ENCODE results near the gene FAM3A. TPM values are rescaled to one million over a fixed set of nuclear protein-coding genes. Genes with fewer than 3 reads are reported as not detected.
"Not testable (repeated sequence)": the region's sequence is repeated elsewhere in the genome, so short reads cannot be mapped to it uniquely, and the experiment has no call there.

FAM3A gene
- total RNA-seq, 1 experiment from 2014 or later: 69.2 TPM

GRCh38 chrX:154552112-154552806 lies 36.2 kb upstream of the FAM3A start:
- H3K9ac ChIP-seq (ENCODE audit: low read length); H3K27me3 ChIP-seq (ENCODE audit: low read length); intact Hi-C loops (cut with micrococcal nuclease); BruUV-seq (replicated peaks); H3K4me3 ChIP-seq (ENCODE audit: low read length); H3K9me2 ChIP-seq (replicated peaks; ENCODE audit: low read length); H3K4me2 ChIP-seq (ENCODE audit: low read length); ATAC-seq; CTCF ChIA-PET; POLR2A ChIA-PET (ENCODE audit: unreplicated experiment); H2AFZ ChIP-seq (ENCODE audit: low read length); H4K20me1 ChIP-seq (ENCODE audit: low read length); H3K27ac ChIP-seq (ENCODE audit: low read length); H3F3A ChIP-seq (ENCODE audit: low read length, unreplicated experiment); H3K36me3 ChIP-seq (ENCODE audit: low read depth, low read length); H3K9me3 ChIP-seq (ENCODE audit: low read length); DNase-seq: not testable (repeated sequence)
- Histone ChIP-seq H3K4me1 (ENCODE audit: insufficient read depth, low read length) (peaks cover 13% of the 10 kb centered on the region; the same call in 1 of the 2 replicates), H3K79me2 (ENCODE audit: low read length) (peaks cover 57% of the 10 kb centered on the region)

DNA sequence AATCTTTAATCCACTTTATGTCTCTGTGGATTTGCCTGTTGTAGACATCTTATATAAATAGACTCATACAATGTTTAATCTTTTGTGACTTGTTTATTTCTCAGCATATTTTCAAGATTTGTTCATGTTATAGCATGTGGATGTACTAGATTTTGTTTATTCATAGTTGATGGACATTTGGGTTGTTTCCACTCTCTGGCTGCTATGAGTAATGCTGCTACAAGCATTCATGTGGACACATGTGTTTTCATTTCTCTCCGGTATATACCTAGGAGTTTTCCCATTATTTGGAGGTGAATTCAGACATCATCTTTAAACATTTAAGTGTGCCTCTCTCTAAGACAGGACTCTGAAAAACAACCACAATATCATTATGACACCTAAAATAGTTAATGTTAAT lies 33.7 kb upstream of the FAM3A start:
- Histone ChIP-seq H3K4me2 (ENCODE audit: low read length) (peak overlapping the region; percentile 88), H3K9me3 (ENCODE audit: low read length) (no peaks in the 10 kb centered on the region), H3K9ac (ENCODE audit: low read length) (no peak overlapping the region), H3K27me3 (ENCODE audit: low read length) (no peaks in the 10 kb centered on the region), H3F3A (ENCODE audit: low read length, unreplicated experiment) (no peaks in the 10 kb centered on the region), H3K79me2 (ENCODE audit: low read length) (peaks cover 75% of the 10 kb centered on the region), H3K27ac (ENCODE audit: low read length) (no peak overlapping the region), H3K9me2 (replicated peaks; ENCODE audit: low read length) (no peaks in the 10 kb centered on the region), H3K4me1 (ENCODE audit: insufficient read depth, low read length) (peaks cover 26% of the 10 kb centered on the region), H3K36me3 (ENCODE audit: low read depth, low read length) (peaks cover 2% of the 10 kb centered on the region; the same call in 1 of the 2 replicates), H3K4me3 (ENCODE audit: low read length) (peak overlapping the region; percentile 6; the same call in 1 of the 2 replicates), H4K20me1 (ENCODE audit: low read length) (no peaks in the 10 kb centered on the region), H2AFZ (ENCODE audit: low read length) (no peak overlapping the region)
- DNase-seq (peak; percentile 8), ATAC-seq (no peak)
- no TSS peak for BruUV-seq (replicated peaks)
- ChIA-PET CTCF (no interaction called here), POLR2A (ENCODE audit: unreplicated experiment) (no interaction called here)
- intact Hi-C loops (cut with micrococcal nuclease): no loop called here
- TF ChIP-seq EZH2 (IDR thresholded peaks at IDR 0.05; ENCODE audit: low read length, unreplicated experiment) (no peak), EZH2phosphoT487 (IDR thresholded peaks at IDR 0.05; ENCODE audit: borderline replicate concordance, low read length) (no peak)
- TF ChIP-seq, protein P1, sequence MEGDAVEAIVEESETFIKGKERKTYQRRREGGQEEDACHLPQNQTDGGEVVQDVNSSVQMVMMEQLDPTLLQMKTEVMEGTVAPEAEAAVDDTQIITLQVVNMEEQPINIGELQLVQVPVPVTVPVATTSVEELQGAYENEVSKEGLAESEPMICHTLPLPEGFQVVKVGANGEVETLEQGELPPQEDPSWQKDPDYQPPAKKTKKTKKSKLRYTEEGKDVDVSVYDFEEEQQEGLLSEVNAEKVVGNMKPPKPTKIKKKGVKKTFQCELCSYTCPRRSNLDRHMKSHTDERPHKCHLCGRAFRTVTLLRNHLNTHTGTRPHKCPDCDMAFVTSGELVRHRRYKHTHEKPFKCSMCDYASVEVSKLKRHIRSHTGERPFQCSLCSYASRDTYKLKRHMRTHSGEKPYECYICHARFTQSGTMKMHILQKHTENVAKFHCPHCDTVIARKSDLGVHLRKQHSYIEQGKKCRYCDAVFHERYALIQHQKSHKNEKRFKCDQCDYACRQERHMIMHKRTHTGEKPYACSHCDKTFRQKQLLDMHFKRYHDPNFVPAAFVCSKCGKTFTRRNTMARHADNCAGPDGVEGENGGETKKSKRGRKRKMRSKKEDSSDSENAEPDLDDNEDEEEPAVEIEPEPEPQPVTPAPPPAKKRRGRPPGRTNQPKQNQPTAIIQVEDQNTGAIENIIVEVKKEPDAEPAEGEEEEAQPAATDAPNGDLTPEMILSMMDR (conservative IDR thresholded peaks at IDR 0.05; ENCODE audit: low read depth, low read length): no peak

DNA sequence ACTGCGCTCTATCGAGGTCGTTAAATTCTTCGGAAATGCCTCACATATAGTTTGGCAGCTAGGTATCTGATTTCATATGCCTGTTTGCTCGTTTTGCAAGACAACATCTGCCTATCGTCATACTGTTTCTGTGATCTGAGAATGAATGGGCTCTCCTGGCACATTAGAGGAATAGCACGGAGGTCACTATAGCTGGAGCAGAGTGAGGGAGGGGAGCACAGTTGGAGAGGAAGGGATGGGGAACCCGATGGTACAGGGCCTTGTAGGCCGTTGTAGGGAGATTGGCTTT lies 31.9 kb upstream of the FAM3A start:
- no peak for TF ChIP-seq EZH2phosphoT487 (IDR thresholded peaks at IDR 0.05; ENCODE audit: borderline replicate concordance, low read length)
- TF ChIP-seq EZH2 (IDR thresholded peaks at IDR 0.05; ENCODE audit: low read length, unreplicated experiment): no peak
- TF ChIP-seq, protein P1 (conservative IDR thresholded peaks at IDR 0.05; ENCODE audit: low read depth, low read length): no peak
- no TSS peak for BruUV-seq (replicated peaks)

More for the DNA sequence above, 31.9 kb upstream of the FAM3A start:
- ChIA-PET CTCF (no interaction called here), POLR2A (ENCODE audit: unreplicated experiment) (no interaction called here)
- Histone ChIP-seq H3K79me2 (ENCODE audit: low read length) (peaks cover 80% of the 10 kb centered on the region), H2AFZ (ENCODE audit: low read length) (peak overlapping the region; percentile 68), H3K27ac (ENCODE audit: low read length) (peak overlapping the region; percentile 95), H3K9me2 (replicated peaks; ENCODE audit: low read length) (no peaks in the 10 kb centered on the region), H3F3A (ENCODE audit: low read length, unreplicated experiment) (no peaks in the 10 kb centered on the region), H3K36me3 (ENCODE audit: low read depth, low read length) (0 out of 2 replicates have a peak, but pooled peaks cover 2% of the 10 kb centered on the region), H4K20me1 (ENCODE audit: low read length) (no peaks in the 10 kb centered on the region), H3K9ac (ENCODE audit: low read length) (peak overlapping the region; percentile 87), H3K4me1 (ENCODE audit: insufficient read depth, low read length) (peaks cover 37% of the 10 kb centered on the region), H3K4me2 (ENCODE audit: low read length) (peak overlapping the region; percentile 88), H3K9me3 (ENCODE audit: low read length) (no peaks in the 10 kb centered on the region), H3K4me3 (ENCODE audit: low read length) (peak overlapping the region; percentile 86), H3K27me3 (ENCODE audit: low read length) (no peaks in the 10 kb centered on the region)
- intact Hi-C loops (cut with micrococcal nuclease): no loop called here
- ATAC-seq (no peak), DNase-seq (no peak)
